Uterus (tissue), 2 donors: Measurements from ENCODE around the gene LRRC15.

Source experiments
- CTCF ChIP-seq, 4 experiments: fragments of 200-600 bp in 2 of 4; fragments of 450-650 bp in 2 of 4; sonication (generic) in 2 of 4; IDR thresholded peaks; one replicate each; pipeline ENCODE4 v1.5.1; 2016 to 2019; ENCODE audit warnings: antibody characterized with exemption in 4 of 4, mild to moderate bottlenecking in 2 of 4, moderate library complexity in 1 of 4
- POLR2A ChIP-seq, 2 donors: fragments of 450-650 bp; IDR thresholded peaks; one replicate each; pipeline ENCODE4 v1.6.1; 2016; ENCODE audit warnings: antibody characterized with exemption in 2 of 2, mild to moderate bottlenecking in 1 of 2, moderate library complexity in 1 of 2

- TF ChIP-seq CTCF (IDR thresholded peaks at IDR 0.05) (no peak), POLR2A (IDR thresholded peaks at IDR 0.05) (no peak)
Measured at GRCh38 chr3:194343561-194343893, 26.0 kb downstream of the LRRC15 start.
